ENCODE measurements around the gene KCTD8. TPM values are rescaled to one million over a fixed set of nuclear protein-coding genes. Genes with fewer than 3 reads are reported as not detected.

KCTD8 gene
- total RNA-seq, 1 donor from 2014 or later: 0.68 TPM

DNA sequence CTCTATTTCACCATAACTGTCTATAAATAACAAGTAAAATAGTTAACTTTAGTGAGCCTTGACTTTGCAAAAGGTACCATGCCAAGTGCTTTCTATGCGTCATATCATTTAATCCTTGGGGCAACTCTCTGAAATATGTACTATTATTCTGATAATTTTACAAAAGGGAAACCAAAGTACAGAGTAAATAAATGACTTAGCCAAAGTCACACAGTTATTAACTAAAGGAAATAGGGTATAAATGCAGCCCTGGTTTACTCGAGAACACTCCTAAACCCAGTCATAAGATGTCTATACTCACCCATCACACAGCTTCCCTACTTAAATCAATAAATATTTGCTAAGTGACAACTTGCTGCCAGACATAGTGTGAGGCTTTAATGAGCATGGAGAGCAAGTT is 14.4 kb downstream of the KCTD8 start:
- no peaks in the 10 kb centered on the region for H3K79me2 ChIP-seq (ENCODE audit: insufficient read depth, low read length)
- DNase-seq (ENCODE audit: low read depth) (no peak), FAIRE-seq (no peak)
- H3K4me1 ChIP-seq (ENCODE audit: insufficient read depth, low read length): no peaks in the 10 kb centered on the region
- H4K20me1 ChIP-seq (ENCODE audit: insufficient read depth, low read length): no peaks in the 10 kb centered on the region
- H3K27me3 ChIP-seq (ENCODE audit: insufficient read depth, low read length): no peaks in the 10 kb centered on the region
- H3K4me3 Mint-ChIP-seq (ENCODE audit: unreplicated experiment): no peak overlapping the region
- H3K4me1 Mint-ChIP-seq (ENCODE audit: low read depth, unreplicated experiment): no peaks in the 10 kb centered on the region
- no peak overlapping the region for H3K27ac ChIP-seq (ENCODE audit: low read depth, low read length)
- no peak overlapping the region for H3K27ac Mint-ChIP-seq (ENCODE audit: unreplicated experiment)
- no peak overlapping the region for H3K9ac ChIP-seq (ENCODE audit: low read length)
- no peaks in the 10 kb centered on the region for H3K36me3 ChIP-seq (ENCODE audit: insufficient read depth, low read length)
- no peaks in the 10 kb centered on the region for H3K9me3 ChIP-seq (ENCODE audit: insufficient read depth, low read depth, low read length)
- H3K36me3 Mint-ChIP-seq (ENCODE audit: low read depth, unreplicated experiment): no peaks in the 10 kb centered on the region
- no peak overlapping the region for H3K4me3 ChIP-seq (ENCODE audit: insufficient read depth, low read depth, low read length)
- no peak overlapping the region for H2AFZ ChIP-seq (ENCODE audit: low read depth, low read length)
- H3K4me2 ChIP-seq (ENCODE audit: low read length): no peak overlapping the region
- TF ChIP-seq EZH2 (IDR thresholded peaks at IDR 0.05; ENCODE audit: insufficient read depth, low read length): no peak
- TF ChIP-seq, protein P1, sequence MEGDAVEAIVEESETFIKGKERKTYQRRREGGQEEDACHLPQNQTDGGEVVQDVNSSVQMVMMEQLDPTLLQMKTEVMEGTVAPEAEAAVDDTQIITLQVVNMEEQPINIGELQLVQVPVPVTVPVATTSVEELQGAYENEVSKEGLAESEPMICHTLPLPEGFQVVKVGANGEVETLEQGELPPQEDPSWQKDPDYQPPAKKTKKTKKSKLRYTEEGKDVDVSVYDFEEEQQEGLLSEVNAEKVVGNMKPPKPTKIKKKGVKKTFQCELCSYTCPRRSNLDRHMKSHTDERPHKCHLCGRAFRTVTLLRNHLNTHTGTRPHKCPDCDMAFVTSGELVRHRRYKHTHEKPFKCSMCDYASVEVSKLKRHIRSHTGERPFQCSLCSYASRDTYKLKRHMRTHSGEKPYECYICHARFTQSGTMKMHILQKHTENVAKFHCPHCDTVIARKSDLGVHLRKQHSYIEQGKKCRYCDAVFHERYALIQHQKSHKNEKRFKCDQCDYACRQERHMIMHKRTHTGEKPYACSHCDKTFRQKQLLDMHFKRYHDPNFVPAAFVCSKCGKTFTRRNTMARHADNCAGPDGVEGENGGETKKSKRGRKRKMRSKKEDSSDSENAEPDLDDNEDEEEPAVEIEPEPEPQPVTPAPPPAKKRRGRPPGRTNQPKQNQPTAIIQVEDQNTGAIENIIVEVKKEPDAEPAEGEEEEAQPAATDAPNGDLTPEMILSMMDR (IDR thresholded peaks at IDR 0.05; ENCODE audit: insufficient read depth, low read depth, low read length): no peak
- H3K27me3 Mint-ChIP-seq (ENCODE audit: low read depth, unreplicated experiment): no peaks in the 10 kb centered on the region
- H3K9me3 Mint-ChIP-seq (ENCODE audit: unreplicated experiment): no peaks in the 10 kb centered on the region

DNA sequence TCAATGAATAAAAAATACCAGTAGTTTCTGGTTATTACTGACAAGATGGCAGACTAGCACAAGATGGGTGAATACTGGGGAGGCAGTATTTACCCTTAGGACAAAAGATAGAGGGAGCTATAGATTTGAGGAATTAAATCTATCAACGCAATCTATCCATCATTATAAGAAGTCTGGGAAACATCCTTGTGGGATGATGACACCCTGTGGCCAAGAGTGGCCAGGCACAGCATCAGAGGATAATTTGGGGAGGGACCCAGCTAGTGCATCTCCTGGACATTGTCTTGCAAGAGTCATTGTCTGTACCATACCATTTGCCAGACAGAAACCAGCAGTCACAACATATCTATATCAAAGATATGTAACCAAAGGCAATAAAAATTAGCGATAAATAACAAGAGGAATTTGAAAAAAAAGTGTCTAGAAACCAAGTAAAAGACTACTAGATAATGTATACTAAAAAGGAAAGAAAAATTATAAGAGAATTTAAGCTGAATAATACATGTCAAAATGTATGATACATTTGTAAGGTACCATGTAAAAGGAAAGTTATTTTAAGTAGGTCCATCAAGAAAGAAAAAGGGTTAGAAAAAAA is 22.9 kb downstream of the KCTD8 start:
- no peak overlapping the region for H3K9ac ChIP-seq (ENCODE audit: low read length)
- Mint-ChIP-seq H3K27ac (ENCODE audit: unreplicated experiment) (no peak overlapping the region), H3K27me3 (ENCODE audit: low read depth, unreplicated experiment) (no peaks in the 10 kb centered on the region), H3K36me3 (ENCODE audit: low read depth, unreplicated experiment) (no peaks in the 10 kb centered on the region), H3K4me3 (ENCODE audit: unreplicated experiment) (no peak overlapping the region), H3K9me3 (ENCODE audit: unreplicated experiment) (no peaks in the 10 kb centered on the region), H3K4me1 (ENCODE audit: low read depth, unreplicated experiment) (no peaks in the 10 kb centered on the region)
- no peaks in the 10 kb centered on the region for H3K36me3 ChIP-seq (ENCODE audit: insufficient read depth, low read length)
- no peaks in the 10 kb centered on the region for H3K4me1 ChIP-seq (ENCODE audit: insufficient read depth, low read length)
- H3K4me3 ChIP-seq (ENCODE audit: insufficient read depth, low read depth, low read length): no peak overlapping the region
- FAIRE-seq: no peak
- H3K9me3 ChIP-seq (ENCODE audit: insufficient read depth, low read depth, low read length): no peaks in the 10 kb centered on the region
- no peak overlapping the region for H2AFZ ChIP-seq (ENCODE audit: low read depth, low read length)
- TF ChIP-seq, protein P1 (IDR thresholded peaks at IDR 0.05; ENCODE audit: insufficient read depth, low read depth, low read length): peak; percentile 71
- no peak for TF ChIP-seq EZH2 (IDR thresholded peaks at IDR 0.05; ENCODE audit: insufficient read depth, low read length)
- H4K20me1 ChIP-seq (ENCODE audit: insufficient read depth, low read length): no peaks in the 10 kb centered on the region
- DNase-seq (ENCODE audit: low read depth): no peak
- H3K27me3 ChIP-seq (ENCODE audit: insufficient read depth, low read length): no peaks in the 10 kb centered on the region
- no peak overlapping the region for H3K27ac ChIP-seq (ENCODE audit: low read depth, low read length)
- H3K4me2 ChIP-seq (ENCODE audit: low read length): no peak overlapping the region
- no peaks in the 10 kb centered on the region for H3K79me2 ChIP-seq (ENCODE audit: insufficient read depth, low read length)

- Mint-ChIP-seq H3K4me3 (ENCODE audit: unreplicated experiment) (no peak overlapping the region), H3K27ac (ENCODE audit: unreplicated experiment) (no peak overlapping the region), H3K36me3 (ENCODE audit: low read depth, unreplicated experiment) (no peaks in the 10 kb centered on the region), H3K27me3 (ENCODE audit: low read depth, unreplicated experiment) (no peaks in the 10 kb centered on the region), H3K4me1 (ENCODE audit: low read depth, unreplicated experiment) (no peaks in the 10 kb centered on the region), H3K9me3 (ENCODE audit: unreplicated experiment) (no peaks in the 10 kb centered on the region)
- Histone ChIP-seq H3K4me3 (ENCODE audit: insufficient read depth, low read depth, low read length) (no peak overlapping the region), H3K36me3 (ENCODE audit: insufficient read depth, low read length) (no peaks in the 10 kb centered on the region), H3K4me1 (ENCODE audit: insufficient read depth, low read length) (no peaks in the 10 kb centered on the region), H2AFZ (ENCODE audit: low read depth, low read length) (no peak overlapping the region), H3K9me3 (ENCODE audit: insufficient read depth, low read depth, low read length) (no peaks in the 10 kb centered on the region), H3K27me3 (ENCODE audit: insufficient read depth, low read length) (no peaks in the 10 kb centered on the region), H3K9ac (ENCODE audit: low read length) (no peak overlapping the region), H4K20me1 (ENCODE audit: insufficient read depth, low read length) (no peaks in the 10 kb centered on the region), H3K27ac (ENCODE audit: low read depth, low read length) (no peak overlapping the region), H3K79me2 (ENCODE audit: insufficient read depth, low read length) (no peaks in the 10 kb centered on the region), H3K4me2 (ENCODE audit: low read length) (no peak overlapping the region)
- TF ChIP-seq, protein P1 (IDR thresholded peaks at IDR 0.05; ENCODE audit: insufficient read depth, low read depth, low read length): no peak
- no peak for TF ChIP-seq EZH2 (IDR thresholded peaks at IDR 0.05; ENCODE audit: insufficient read depth, low read length)
- FAIRE-seq (no peak), DNase-seq (ENCODE audit: low read depth) (no peak)
These were observed 25.7 kb downstream of the KCTD8 start for GRCh38 chr4:44422912-44423311.
